GM21529 (cell line): Measurements from ENCODE around the gene CHCHD1.
"Not testable (repeated sequence)": the region's sequence is repeated elsewhere in the genome, so short reads cannot be mapped to it uniquely, and the experiment has no call there.

Experiments used
- ATAC-seq: cut with Tn5 transposase; IDR thresholded peaks from one replicate; pipeline ENCODE4 v1.9.1; 2021; ENCODE audit not compliant: unreplicated experiment

Gene CHCHD1

DNA sequence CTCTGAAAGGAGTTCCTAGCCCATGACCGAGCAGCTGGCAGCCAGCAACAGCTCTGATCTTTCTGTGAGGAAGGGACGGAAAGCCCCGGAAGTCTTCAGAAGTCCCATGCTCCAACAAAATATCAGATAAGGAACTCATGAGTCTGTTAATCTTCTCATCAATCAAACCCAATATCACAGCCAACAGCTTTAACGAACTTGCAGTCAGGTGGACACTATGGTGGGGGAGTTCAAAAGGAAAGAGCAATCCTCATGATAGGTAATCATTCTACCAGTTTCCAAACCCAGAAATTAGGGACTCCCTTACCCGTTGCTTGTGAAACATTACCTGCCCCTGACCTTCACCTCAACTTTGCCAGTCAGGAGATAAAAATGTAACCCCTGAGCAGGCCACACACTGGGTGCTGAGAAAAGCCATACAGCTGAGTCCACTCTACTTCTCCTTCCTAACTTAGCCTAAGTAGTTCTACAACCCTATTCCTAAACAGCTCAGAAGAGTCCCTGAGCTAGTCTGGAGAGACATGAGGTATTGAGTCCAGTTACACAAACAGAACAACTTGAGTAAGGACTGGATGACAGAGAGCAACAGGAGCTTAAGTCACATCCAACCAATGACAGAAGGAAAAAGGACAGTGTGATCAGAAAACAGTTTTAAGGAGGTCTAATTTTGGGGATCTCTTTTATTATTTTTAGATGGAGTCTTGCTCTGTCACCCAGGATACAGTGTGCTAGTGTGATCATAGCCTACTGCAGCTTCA is 27.4 kb downstream of the CHCHD1 start:
- no peak for ATAC-seq

- ATAC-seq = no peak
Measured at GRCh38 chr10:73810358-73810734, 28.5 kb downstream of the CHCHD1 start.

DNA sequence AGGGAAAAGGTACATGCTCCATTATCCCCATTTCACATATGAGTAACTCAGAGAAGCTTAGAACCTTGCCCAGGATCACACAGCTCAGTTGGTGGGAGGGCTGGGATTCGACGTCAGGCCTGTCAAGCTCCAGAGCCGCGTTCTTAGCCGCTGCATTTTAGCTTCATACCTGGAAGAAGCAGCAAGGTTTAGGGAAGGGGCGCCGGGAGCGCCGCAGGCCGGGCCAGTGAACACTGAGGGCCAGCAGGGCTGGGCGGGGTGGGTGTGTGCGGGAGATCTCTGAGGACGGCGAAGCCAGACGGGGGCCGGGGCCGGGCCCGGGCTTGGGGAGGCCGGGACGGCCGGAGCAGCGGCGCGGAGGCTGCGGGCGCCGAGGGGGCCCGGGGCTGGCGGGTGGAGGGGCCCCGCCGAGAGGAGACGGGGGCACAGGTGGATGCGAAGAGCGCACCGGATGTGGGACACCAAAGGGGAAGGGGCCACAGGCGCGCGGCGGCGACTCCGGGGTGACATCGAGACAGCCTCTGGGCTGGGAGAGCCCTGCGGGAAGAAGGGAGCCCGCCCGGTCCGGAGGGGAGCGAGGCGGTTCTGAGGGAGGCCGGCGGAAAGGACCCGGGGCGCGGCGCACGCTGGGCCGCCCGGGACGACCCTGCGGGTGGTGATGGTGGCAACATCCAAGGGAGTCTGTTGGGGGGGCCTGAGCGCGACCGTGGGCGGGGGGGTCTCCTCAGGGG is 29.1 kb downstream of the CHCHD1 start:
- peak; percentile 32 for ATAC-seq

DNA sequence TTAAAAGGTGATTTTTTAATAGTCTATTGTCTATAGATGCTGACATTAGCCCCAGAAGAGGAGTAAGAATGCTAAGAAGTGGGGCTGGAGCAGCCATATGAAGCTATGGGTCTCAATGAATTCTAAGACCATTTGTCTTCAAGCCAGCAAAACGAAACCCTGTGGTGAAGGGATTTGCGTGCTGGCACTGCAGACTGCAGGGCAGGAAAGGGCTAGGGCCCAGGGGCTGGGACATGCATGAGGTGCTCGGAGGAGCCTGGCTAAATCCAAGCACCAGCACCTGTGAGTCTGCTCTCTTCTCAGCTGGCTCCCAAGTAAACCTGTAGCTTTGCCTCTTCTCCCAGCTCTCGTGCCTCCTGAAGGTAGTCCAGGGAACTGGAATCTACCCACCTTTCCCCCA is 30.8 kb downstream of the CHCHD1 start:
- ATAC-seq = no peak

- ATAC-seq = no peak
Measured at GRCh38 chr10:73813333-73813732, 31.5 kb downstream of the CHCHD1 start.

GRCh38 chr10:73814276-73814895 is 32.5 kb downstream of the CHCHD1 start:
- ATAC-seq = no peak

DNA sequence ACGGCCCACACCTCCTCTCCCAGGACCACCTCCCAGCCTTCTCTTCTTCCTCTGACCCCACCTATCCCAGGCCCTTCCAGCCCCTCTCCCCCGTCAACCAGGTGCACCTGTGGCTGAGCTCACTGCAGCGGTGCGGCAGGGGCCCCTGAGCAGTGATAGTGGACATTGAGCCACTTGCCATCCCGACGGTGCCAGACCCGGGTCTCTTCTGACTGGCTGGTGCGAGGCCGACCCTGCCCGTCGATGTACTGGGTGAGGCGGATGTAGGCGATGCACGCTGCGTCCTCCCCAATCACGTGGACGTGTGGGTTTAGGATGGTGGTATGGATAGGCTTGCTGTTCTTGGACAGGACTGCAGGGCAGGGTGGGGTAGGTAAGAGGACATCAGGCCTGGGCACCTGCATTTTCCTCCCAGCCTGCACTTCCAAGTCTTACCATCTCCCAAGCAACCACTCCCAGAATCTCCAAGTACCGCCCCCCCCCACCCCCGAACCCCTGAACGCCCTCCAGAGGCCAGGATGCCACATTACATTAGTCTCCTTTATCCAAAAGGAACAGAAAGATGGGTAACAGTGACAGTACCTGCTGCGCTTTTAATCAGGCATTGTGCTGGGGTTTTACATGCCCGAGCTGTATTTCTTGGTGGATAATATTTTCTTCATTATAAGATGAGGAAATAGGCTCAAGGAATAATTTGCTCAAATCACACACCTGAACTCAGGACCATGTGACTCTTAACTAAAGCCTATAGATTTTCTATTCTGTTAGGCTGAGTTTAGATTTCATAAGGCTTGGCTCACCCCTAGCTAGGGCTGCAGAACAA is 33.3 kb downstream of the CHCHD1 start:
- ATAC-seq = no peak

DNA sequence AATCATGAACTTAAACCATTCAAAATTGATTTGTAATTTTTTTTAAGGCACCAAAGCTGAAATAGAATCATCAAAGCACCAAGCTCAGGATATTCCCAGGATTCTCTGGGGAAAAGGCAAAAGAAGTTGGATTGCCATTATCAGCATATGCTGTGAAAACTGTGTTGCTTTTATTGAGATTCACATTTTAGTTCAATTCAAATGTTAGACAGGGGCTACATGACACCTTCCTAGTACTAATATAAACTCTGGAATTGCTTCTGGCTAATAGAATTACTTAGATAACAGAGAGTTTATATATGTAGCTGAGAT is 33.8 kb downstream of the CHCHD1 start:
- ATAC-seq = no peak

DNA sequence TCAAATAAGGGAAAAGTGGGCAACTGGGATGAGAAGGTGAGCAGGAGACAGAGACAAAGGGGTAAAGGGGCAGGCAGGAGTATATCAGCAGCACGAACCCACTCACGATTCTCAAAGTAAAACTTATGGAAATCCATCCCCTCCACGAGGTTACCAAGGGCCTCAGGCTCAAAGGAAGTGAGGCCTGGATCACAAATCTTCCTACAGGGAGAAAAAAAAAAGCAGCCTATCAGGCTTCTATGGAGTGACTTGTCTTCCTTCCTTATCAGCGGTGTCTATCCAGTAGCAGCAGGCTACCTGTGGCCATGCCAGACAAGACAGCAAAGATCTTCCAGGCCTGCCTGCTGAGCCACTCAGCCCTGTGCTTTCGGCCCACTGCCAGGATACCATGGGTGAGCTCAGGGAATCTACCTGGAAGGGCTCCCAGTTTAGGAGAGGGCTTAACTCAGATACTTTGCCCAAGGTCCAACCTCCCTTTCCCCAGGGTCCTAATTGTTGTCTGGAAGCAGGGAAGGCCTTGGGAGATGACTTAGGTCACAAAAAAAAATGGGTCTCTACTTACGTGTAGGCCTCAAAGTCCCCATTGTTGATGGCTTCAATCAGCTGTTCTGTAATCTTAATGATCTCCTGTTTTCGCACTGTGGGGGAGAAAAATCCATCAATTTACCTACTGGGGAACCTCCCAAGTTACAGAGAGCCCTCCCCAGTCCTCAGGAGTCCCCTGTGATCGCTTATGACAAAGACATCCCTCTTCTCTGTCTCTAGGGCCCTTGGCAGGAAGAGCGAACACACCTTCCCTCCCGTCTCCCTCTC is 35.3 kb downstream of the CHCHD1 start:
- no peak for ATAC-seq

- no peak for ATAC-seq
Measured at GRCh38 chr10:73817826-73818225, 36.0 kb downstream of the CHCHD1 start.

- ATAC-seq = no peak
Measured at GRCh38 chr10:73818402-73818801, 36.6 kb downstream of the CHCHD1 start.

- no peak for ATAC-seq
Measured at GRCh38 chr10:73819081-73819480, 37.2 kb downstream of the CHCHD1 start.

DNA sequence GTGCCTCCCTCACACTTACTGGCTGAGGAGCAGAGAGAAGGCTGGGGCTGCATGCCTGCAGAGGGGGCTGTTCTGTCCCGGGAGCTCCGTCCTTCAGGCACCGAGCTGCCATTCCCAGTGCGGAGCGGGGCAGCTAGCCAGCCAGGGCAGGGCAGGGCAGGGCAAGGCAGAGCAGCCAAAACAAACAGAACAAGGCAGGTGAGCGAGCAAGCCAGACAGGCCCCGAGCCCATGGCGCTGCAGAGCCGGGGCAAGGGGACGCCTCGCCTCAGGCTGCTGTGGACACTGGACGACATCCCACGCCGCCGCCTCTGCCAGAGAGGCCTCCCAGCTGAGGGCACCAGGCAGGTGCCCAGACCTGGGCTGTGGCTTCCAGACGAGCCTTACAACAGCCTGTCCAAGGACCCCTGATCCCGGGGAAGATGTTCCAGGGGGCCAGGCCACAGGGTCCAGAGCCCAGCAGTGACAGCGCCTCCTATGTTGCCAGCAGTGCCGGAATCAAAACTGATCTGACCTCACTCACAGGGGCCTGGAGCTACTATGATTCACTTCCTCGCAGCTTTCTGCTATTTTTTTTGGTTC is 37.8 kb downstream of the CHCHD1 start:
- ATAC-seq = no peak

DNA sequence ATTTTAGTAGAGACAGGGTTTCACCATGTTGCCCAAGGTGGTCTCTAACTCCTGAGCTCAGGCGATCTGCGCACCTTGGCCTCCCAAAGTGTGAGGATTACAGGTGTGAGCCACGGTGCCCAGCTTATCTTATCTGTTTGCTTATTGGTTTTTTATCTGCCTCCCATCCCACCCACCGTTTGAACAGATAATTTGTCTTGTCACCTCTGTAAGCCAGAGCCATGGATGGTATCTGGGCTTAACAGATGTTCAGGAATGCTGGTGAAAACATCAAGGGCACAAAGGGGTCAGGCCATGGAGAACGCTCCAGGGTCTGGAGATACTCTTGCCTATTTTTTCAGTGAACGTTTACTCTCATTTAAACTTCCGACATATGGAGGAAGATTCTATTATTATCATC is 41.5 kb downstream of the CHCHD1 start:
- no peak for ATAC-seq

DNA sequence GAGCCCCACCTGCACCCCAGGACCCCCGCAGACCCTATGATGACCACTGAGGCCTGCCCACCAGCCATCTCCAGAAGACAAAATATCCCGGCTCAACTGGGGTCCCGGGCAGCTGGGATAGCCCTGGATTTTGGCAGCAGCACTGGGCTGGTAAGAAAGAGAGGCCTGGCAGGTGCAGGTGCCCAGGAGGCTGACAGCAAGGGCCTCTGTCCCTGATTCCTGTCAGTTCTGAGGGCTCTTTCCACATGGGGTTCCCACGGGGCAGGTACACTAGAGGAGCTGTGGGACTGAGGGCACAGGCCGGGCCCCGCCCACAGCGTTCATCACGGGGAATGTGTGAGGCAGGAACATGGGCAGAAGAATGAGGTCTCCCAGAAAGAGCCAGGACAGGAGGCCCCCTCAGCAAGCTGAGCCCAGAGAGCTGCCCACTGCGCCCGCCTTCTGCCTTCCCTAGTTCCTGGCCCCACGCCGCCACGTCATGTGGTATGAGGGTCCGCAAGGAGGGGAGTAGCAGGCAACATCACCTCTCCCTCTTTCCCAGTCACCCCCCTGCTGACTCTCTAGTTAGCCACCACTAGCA is 42.4 kb downstream of the CHCHD1 start:
- ATAC-seq = no peak

DNA sequence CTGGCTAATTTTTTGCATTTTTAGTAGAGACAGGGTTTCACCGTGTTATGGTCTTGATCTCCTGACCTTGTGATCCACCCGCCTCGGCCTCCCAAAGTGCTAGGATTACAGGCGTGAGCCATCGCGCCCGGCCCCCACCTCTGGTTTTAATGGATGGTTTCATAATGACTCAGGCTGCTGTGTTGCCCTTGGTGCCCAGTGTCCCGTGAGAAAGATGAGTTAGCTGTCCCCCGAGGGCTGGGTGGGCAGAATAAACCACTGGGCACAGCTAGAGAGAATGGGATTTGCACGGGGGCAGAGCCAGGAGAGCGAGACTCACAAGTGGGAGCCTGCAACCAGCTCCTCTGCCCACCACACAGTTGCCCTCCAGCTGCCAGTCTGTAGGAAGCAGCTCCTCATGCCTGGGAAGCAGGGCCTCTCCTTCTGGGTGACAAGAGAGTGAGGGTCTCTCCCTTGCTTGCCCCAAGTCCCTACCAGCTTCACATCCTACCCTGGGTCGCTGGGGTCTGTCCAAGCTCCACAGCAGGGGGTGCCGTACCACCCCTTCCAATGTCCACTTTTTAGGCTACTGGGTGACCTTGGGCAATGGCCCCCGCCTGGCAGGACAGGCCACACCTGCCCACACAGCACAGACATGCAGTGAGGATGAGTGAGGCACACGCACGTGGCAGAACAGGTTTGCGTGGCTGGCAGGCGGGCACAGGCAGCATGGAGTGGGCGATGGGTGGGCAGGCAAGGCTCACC is 45.7 kb downstream of the CHCHD1 start:
- no peak for ATAC-seq

DNA sequence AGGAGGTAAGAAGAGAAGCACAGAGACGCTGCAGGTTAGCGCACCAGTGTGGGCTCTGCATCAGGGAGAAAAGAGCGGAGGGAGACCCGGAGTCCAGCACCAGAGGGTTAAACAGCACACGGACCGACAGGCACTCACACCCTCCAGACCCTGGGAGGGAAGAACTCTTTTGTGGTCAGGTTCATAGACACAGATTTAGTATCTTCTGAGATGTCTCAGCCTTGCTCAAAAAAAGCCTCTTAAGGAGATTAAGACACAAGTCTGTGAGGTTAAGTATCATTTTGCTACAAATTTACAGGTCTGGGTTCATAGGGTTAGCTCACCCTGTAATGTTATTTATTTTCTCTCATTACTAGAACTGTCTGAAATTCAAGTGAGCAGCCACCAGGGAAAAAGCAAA is 46.3 kb downstream of the CHCHD1 start:
- no peak for ATAC-seq

GRCh38 chr10:73829090-73829489 is 47.2 kb downstream of the CHCHD1 start:
- ATAC-seq = not testable (repeated sequence)
